Fibroblast of peridontal ligament (primary cell): Measurements from ENCODE around the gene SART3.
"Not testable (repeated sequence)": the region's sequence is repeated elsewhere in the genome, so short reads cannot be mapped to it uniquely, and the experiment has no call there.

Source experiments
- DNase-seq: peaks from one replicate; pipeline ENCODE4 v3.0.0-alpha.2; 2010; ENCODE audit errors: extremely low read depth

The SART3 gene

DNA sequence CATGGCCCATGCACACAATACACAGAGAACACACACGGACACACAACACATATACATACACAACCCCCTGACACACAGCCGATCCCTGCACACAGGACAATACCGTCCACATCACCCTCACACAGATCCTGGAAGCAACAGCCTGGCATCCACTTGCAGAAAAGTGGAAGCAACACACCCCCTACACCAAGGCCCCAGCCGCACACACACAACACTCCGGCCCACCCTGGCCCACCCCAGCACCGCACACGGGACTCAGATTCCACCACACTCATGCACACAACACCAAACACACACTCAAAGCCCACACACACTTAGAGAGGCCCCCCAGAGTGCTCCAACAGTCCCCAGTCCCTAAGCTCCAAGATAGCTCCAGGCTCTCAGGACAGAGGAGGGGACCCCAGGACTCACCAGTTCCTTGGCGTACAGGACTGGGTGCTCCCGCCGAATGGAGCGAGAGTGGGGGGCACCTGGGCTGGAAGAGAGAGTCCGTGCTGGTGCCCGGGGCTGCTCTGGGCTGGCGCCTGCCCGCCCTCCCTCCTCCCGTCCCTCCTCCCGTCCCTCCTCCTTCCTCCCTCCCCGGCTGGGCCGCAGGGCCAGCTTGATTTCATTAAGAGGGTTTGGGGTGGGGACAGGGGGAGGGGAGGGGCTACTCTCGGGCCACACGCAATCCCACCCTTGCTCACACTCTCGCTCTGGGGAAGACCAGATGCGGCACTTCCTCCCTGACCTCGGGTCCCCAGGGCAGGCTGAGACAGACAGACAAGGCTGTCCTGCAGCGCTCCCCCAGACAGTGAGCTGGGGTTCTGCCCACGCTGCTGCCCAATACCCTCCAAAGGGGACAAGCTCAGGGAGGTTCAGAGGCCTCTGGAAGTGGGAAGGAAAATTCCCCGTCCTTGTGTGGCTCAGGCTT, 36.8 kb upstream of the SART3 start, which contains the start of gene TMEM119:
Gene TMEM119 (minus strand): TSS at position 526 of the 913 bp plus-strand sequence. CDS start 5,701 bp downstream, outside the sequence.
- peak; percentile 82 for DNase-seq

- DNase-seq = no peak
Measured at GRCh38 chr12:108596854-108597558, 36.0 kb upstream of the SART3 start.

DNA sequence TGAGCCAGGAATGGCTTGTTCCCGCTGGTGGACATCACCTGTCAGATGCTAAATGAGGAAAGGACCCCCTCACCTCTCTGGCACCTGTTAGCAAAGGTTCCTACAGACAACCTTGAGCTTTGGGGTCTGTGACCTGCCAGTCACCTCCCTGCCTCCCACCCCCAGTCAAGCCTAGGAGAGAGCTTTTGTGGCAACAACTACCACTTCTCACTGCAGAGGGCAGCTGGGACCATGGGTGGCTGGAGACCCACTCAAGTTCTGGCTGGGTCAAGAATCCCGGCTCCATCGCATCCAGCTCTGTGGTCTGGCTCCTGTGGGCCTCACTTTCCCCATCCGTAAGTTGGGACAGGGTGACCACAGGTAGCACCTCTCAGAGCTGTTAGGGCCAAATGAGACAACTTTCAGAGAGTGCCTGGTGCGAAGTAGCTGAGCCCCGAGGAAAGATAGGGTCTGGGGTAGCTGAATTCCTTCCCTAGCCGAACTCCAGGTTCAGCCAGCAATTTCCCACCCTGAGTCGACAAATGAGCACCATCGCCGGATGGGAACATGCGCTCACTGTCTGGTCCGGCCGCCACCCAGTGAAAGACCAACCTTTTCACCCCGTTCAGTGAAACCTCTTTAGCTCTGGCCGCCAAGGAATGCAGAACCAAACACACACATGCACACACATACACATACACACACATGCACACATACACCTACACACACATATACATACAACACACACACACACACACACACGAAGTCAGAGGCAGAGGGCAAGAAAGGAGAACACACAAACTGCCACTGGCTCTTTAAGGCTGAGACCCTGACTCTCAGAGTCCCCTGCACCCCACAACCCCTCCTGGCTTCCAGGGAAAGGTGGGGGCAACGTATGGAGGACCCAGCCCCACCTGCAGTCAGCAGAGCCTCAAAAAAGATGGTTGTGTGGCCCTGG, 35.0 kb upstream of the SART3 start:
- DNase-seq = no peak

GRCh38 chr12:108594960-108595710, 34.2 kb upstream of the SART3 start:
- DNase-seq = no peak

DNA sequence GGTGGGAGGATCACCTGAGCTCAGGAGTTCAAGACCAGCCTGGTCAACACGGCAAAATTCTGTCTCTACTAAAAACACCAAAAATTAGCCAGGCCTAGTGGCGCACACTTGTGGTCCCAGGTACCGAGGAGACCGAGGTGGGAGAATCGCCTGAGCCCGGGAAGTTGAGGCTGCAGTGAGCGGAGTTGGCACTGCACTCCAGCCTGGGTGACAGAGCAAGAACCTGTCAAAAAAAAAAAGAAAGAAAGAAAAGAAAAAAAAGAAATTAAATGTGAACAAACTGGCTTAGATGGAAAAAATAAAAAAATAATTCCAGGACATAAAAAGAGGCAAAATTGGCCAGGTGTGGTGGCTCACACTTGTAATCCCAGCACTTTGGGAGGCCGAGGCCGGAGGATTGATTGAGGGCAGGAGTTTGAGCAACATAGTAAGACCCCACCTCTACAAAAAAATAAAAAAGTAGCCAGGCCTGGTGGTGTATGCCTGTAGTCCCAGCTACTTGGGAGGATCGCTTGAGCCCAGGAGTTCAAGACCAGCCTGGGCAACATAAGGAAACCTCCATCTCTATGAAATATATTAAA, 33.4 kb upstream of the SART3 start:
- no peak for DNase-seq

- no peak for DNase-seq
Measured at GRCh38 chr12:108592033-108592909, 31.3 kb upstream of the SART3 start.

DNA sequence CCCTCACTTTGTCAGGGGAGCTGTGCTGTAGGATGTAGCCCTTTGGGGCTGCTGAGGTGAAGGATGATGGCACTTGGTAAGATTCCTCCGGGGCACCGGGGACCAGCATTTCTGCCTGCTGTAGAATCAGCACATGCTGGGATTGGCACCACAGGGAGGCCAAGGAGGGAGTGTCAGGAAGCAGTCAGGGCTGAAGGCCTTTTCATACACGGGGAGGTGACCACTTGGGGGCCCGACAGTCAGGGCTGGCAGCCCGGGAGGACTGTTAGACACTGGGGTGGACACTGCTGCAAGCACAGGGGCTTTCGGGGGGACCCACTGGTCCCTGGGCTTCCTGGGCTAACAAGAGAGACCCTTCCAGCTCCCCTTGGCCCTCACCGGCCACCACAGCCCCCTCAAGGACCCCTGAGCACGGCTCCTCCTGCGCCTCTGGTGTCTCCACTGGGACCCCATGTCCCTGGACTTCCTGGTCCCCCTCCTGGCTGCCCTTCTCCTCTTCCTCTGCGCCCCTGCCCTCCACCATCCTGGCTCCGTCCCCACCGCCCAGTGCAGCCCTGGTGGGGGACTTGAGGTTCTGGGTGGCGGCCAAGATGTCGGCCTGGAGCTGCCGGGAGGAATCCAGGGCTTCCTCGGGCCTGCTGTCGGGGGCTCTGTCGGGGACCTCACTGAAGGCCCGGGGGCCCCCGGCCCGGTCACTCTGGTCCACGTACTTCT, 30.5 kb upstream of the SART3 start:
- DNase-seq = no peak

GRCh38 chr12:108590463-108590862, 29.5 kb upstream of the SART3 start:
- DNase-seq = not testable (repeated sequence)

DNA sequence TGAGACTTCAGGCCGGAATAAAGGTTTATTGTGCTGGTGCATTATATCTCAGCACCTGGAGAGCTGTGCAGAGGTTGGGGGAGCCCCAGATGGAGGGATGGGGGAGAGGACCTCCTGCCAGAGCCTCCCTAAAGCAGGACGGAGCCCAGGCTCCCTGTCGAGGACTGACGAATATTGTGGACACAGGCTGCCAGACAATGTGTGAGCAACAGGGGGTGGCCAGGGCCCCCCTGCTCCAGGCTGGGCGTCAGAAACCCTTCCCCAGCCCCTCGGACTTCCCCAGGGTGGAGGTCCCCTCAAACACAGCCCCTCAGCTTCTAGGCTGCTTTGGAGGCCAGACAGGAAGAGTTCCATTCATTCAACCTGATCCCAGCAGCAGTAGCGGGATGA, 28.9 kb upstream of the SART3 start:
- no peak for DNase-seq

- DNase-seq = peak; percentile 50
Measured at GRCh38 chr12:108589028-108589839, 28.3 kb upstream of the SART3 start.

- no peak for DNase-seq
Measured at GRCh38 chr12:108587826-108588225, 26.9 kb upstream of the SART3 start.

DNA sequence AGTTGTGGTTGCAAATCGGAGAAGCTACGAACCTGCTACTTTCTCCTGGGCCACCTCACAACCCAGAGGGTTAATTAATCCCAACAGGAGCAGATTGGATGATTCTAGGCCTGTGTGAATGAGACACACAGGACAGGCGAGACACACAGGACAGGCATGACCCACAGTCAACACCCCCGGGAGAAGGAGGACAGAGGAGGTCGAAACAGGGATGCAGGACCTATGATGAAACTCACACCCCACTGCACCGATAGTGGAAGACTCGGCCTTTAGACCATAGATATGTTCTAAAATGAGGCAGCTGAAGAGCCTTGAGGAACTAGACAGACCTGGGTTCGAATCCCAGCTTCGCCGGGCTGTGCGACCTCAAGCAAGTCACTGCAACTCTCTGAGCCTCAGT, 25.3 kb upstream of the SART3 start:
- no peak for DNase-seq

DNA sequence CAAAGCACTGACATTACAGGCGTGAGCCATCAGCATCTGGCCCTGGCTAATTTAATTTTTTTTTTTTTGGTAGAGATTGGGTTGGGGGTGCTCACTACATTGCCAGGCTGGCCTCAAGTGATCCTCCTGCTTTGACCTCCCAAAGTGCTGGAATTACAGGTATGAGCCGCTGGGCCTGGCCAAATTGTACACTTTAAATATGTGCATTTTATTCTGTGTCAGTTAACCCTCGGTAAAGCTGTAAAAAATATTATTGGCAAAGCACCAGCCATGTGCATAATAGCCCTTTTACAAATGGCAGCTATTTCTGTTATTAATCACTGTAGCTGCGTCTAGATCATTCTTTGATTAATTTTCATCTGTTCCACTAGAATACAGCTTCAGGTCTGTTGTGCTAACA, 24.9 kb upstream of the SART3 start:
- DNase-seq = no peak

- DNase-seq = no peak
Measured at GRCh38 chr12:108584456-108585065, 23.6 kb upstream of the SART3 start.

DNA sequence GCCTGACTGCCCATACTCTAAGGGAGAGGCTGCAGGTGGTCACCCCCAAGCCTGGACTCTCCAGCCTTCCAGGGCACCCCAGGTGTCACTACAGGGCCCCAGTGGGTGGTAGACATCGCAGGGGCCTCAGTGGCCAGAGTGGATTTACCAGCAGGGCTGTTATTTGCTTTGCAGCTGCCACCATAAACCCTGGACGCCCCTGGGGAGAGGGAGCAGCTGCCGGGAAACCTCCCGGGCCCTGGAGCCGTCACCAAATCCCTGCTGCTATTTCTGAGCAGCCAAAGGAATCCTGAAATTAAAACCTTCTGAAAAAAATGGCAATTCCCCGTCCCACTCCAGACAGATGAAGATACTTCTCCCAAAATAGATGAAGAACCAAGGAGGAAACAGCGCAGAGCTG, 23.0 kb upstream of the SART3 start:
- DNase-seq = no peak

DNA sequence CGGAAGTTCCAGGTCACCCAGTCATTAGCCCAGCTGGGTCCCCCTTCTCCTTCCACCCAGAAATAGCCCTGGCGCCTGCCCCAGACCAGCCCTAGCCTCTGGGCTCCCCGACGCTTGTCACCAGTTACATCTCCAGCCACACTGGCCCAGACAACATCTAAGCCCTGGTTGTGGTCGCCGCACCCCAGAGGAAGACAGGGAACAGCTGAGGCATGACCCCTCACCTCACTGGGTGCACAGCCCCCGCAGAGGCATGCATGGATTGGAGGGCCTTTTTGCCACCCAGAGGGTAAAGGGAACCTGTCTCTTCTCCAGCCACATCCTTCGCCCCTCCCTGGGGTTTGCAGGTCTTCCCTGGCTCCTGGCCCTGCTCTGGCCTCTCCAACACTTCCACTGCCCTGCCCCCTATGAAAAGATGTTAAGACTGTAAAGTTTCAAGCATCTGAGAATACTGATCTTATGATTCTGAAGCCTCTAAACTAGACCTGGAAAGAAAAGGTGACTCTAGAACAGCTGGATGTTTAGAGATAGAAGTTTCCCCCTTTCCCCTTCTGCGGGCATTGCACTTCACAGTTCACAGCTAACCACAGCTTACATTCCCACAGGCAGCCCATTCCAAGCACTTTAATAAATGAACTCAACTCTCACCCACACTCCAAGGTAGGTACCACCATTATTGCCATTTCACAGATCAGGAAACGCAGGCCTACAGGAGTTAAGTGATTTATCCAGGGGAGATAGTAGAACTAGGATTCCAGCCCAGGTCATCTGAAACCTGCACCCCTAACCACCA, 22.2 kb upstream of the SART3 start:
- no peak for DNase-seq

DNA sequence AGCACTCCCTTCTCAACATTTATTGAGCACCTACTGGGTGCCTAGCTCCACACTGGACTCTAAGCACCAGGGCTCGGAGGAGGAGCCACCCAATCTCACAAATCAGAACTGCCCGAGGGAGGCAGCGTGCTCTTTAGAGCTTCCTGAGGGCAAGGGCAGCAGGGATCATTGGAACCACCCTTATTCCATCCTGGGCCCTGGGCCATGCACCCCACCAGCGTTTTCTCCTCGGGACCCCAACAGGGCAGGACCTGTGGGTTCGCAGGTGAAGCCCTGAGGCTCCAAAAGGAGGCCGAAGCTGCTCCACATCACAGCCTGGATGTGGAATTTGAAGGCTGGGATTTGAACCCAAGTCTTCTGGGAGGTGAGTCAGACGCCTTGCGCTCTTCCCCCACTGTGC, 21.5 kb upstream of the SART3 start:
- DNase-seq = no peak
